ENCODE data around the gene EVX2.

DNA sequence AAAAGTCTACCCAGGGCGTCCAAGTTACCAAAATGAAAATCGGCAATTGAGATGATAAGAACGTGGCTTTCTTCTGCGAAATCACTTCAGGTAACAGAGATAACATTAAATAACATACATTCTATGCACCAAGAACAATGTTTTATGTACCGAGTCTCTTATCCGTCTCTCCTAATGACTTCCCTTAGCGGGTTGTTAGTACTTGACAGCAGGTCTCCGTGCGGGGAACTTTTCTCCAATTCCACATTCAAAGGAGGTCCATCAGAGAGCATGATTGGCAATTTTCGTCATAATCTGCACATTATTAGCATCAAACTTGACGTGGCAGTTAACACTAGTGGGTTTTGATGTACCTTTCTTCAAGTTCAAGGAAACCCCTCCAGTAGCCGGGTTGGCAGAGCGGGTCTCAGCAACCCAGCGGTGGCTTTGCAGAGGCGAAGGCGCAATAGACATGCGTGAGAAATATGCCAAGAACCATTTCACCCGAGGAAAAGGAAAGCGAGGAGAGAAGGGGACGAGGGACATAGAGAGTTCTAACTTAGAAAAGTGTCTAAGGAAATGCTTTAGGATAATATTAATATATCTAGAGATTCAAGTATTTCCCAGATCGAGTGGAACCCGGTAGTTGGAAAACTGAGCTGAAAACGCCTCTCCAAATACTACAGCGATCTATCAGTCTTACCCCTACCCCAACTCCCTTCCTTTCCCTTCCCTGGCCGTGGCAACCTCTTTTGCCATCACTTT, 5.0 kb downstream of the EVX2 start:
- no peak for TF ChIP-seq CTCF (IDR thresholded peaks at IDR 0.05)
- no peak for TF ChIP-seq POLR2A (IDR thresholded peaks at IDR 0.05)
